IgD-negative memory B cell (primary cell): ENCODE results near the gene TMOD1. TPM values are rescaled to one million over a fixed set of nuclear protein-coding genes. Genes with fewer than 3 reads are reported as not detected.
"Not testable (repeated sequence)": the region's sequence is repeated elsewhere in the genome, so short reads cannot be mapped to it uniquely, and the experiment has no call there.

Experiments
- H3K27ac Mint-ChIP-seq, 3 donors: one replicate each; pipeline ENCODE4 v1.8.0; 2020 to 2022; ENCODE audit warnings: mild to moderate bottlenecking in 3 of 3, mixed read lengths in 3 of 3, moderate library complexity in 1 of 3
- H3K27me3 Mint-ChIP-seq: one replicate; pipeline ENCODE4 v1.8.0; 2021; ENCODE audit warnings: mixed read lengths
- H3K36me3 Mint-ChIP-seq: one replicate; pipeline ENCODE4 v1.8.0; 2020; ENCODE audit warnings: mild to moderate bottlenecking, mixed read lengths
- H3K4me1 Mint-ChIP-seq, 3 donors: one replicate each; pipeline ENCODE4 v1.8.0; 2020 to 2022; ENCODE audit warnings: mixed read lengths in 3 of 3, mild to moderate bottlenecking in 1 of 3
- H3K4me3 Mint-ChIP-seq, 4 donors: one replicate each; pipeline ENCODE4 v1.8.0; 2020 to 2022; ENCODE audit warnings: mild to moderate bottlenecking in 4 of 4, mixed read lengths in 4 of 4, moderate library complexity in 3 of 4
- H3K9me3 Mint-ChIP-seq, 3 donors: one replicate each; pipeline ENCODE4 v1.8.0; 2020 to 2021; ENCODE audit warnings: mixed read lengths in 3 of 3, mild to moderate bottlenecking in 1 of 3
- polyA plus RNA-seq: library from polyadenylated mRNA; unstranded; fragments of 300-500 nt; fragmentation: Illumina TruSeq; gene quantifications from one replicate; pipeline ENCODE4 v1.2.3, GENCODE V29; 2021

TMOD1 gene
- polyA plus RNA-seq, 1 donor from 2014 or later = 2.8 TPM

DNA sequence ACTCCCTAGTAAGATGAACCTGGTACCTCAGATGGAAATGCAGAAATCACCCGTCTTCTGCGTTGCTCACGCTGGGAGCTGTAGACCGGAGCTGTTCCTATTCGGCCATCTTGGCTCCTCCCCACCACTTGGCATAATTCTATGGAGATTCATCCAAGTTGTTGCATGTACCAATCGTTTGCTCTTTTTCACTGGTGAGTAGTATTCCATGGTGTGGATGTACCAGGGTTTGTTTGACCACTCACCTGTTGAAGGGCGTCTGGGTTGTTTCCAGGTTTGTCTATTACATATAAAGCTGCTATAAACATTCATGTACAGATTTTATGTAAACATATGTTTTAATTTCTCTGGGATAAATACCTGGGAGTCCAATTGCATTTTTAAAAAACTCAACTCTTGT is 85.4 kb downstream of the TMOD1 start:
- not testable (repeated sequence) for H3K4me1 Mint-ChIP-seq, H3K27ac Mint-ChIP-seq, H3K4me3 Mint-ChIP-seq, H3K36me3 Mint-ChIP-seq, H3K27me3 Mint-ChIP-seq
- H3K9me3 Mint-ChIP-seq = peaks cover 0 to 11% (median 0%) of the 10 kb centered on the region in 3 donors

- no peak overlapping the region for H3K27ac Mint-ChIP-seq
- H3K9me3 Mint-ChIP-seq = peaks cover 0 to 7% (median 0%) of the 10 kb centered on the region in 3 donors
Measured at GRCh38 chr9:97591535-97591934, 90.1 kb downstream of the TMOD1 start.

GRCh38 chr9:97592126-97592525 is 90.7 kb downstream of the TMOD1 start:
- Mint-ChIP-seq H3K4me3 (no peak overlapping the region), H3K27me3 (no peaks in the 10 kb centered on the region), H3K4me1 (peaks cover 0 to 3% (median 0%) of the 10 kb centered on the region in 3 donors), H3K36me3 (no peaks in the 10 kb centered on the region), H3K27ac (no peak overlapping the region), H3K9me3 (peaks cover 0 to 7% (median 0%) of the 10 kb centered on the region in 3 donors)

More at GRCh38 chr9:97591535-97591934, 90.1 kb downstream of the TMOD1 start:
- Mint-ChIP-seq H3K4me3 (peak overlapping the region in 1 of 4 donors; percentile 79), H3K4me1 (peaks cover 0 to 3% (median 0%) of the 10 kb centered on the region in 3 donors), H3K27me3 (no peaks in the 10 kb centered on the region), H3K36me3 (no peaks in the 10 kb centered on the region)

GRCh38 chr9:97593960-97594359 is 92.5 kb downstream of the TMOD1 start:
- H3K9me3 Mint-ChIP-seq = no peaks in the 10 kb centered on the region
- peaks cover 3% of the 10 kb centered on the region for H3K36me3 Mint-ChIP-seq
- no peak overlapping the region for H3K27ac Mint-ChIP-seq
- no peak overlapping the region for H3K4me3 Mint-ChIP-seq
- H3K4me1 Mint-ChIP-seq = peaks cover 4 to 9% (median 6%) of the 10 kb centered on the region in 3 donors
- no peaks in the 10 kb centered on the region for H3K27me3 Mint-ChIP-seq

GRCh38 chr9:97594381-97594921 is 93.0 kb downstream of the TMOD1 start:
- H3K27me3 Mint-ChIP-seq = no peaks in the 10 kb centered on the region

DNA sequence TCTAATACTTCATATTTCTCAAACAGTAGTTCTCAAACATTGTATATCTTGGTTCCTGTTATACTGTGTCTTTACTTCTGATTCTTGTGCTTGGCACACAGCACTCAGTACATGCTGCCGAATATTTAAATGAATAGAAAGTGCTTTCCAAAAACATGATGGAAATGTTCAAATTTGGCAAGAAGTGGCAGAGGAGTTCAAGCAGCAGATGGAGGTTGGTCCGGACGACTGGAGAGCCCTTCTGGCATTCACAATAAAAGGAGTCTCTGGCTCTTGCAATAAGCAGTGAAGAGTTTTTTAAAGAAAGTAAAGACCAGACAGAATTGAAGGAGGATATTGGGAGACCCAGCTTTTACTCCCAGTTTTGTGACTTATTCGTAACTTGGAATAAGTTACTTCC is 95.4 kb downstream of the TMOD1 start:
- H3K27ac Mint-ChIP-seq = no peak overlapping the region
- H3K36me3 Mint-ChIP-seq = peaks cover 3% of the 10 kb centered on the region
- H3K9me3 Mint-ChIP-seq = no peaks in the 10 kb centered on the region

More at GRCh38 chr9:97594381-97594921, 93.0 kb downstream of the TMOD1 start:
- Mint-ChIP-seq H3K27ac (no peak overlapping the region), H3K36me3 (peaks cover 3% of the 10 kb centered on the region), H3K4me3 (no peak overlapping the region), H3K9me3 (no peaks in the 10 kb centered on the region), H3K4me1 (peaks cover 4 to 9% (median 8%) of the 10 kb centered on the region in 3 donors)

DNA sequence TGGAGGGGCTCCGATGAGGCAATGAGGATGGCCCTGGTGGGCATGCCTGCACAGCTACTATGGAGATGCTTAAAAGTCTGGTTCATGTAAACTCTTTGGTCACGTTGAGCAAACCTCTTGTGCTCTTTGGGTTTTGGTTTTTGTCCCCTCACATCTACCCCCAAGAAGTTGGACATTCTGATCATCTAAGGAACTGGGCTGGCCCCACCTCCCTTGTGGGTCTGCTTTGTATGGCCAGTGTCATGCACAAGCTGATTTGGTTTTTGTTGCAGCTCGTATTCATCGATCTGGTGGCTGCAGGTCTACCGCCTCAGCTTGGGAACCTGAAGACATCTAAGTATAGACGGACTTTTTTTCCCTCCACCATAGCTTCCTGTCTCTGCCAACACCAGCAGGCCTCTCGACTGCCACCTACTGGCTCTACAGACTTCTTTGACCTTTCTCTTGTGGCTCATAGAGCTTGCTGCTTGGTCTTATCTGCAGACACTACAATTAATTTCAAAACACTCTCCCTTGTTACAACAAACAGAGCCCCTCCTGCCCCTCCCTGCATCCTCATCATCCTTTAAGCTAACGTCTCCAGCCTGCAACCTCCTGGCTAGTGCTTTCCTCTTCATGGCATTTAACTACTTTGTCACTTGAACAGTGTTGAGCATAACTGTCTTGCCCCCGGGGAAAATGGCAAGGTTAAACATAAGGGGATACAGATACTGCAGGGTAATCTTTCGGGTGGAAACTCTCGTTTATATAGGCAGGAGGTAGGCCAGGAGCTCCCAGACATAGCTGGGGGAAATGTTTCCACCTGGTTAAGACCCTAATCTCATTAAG is 97.2 kb downstream of the TMOD1 start:
- Mint-ChIP-seq H3K4me3 (peak overlapping the region in 2 of 4 donors; percentile 39 to 85), H3K36me3 (peaks cover 3% of the 10 kb centered on the region), H3K9me3 (no peaks in the 10 kb centered on the region), H3K4me1 (peaks cover 4 to 8% (median 8%) of the 10 kb centered on the region in 3 donors), H3K27me3 (no peaks in the 10 kb centered on the region), H3K27ac (peak overlapping the region in 2 of 3 donors; percentile 0 to 46)

More for the DNA sequence above, 95.4 kb downstream of the TMOD1 start:
- Mint-ChIP-seq H3K4me3 (no peak overlapping the region), H3K27me3 (no peaks in the 10 kb centered on the region), H3K4me1 (peaks cover 4 to 9% (median 8%) of the 10 kb centered on the region in 3 donors)

DNA sequence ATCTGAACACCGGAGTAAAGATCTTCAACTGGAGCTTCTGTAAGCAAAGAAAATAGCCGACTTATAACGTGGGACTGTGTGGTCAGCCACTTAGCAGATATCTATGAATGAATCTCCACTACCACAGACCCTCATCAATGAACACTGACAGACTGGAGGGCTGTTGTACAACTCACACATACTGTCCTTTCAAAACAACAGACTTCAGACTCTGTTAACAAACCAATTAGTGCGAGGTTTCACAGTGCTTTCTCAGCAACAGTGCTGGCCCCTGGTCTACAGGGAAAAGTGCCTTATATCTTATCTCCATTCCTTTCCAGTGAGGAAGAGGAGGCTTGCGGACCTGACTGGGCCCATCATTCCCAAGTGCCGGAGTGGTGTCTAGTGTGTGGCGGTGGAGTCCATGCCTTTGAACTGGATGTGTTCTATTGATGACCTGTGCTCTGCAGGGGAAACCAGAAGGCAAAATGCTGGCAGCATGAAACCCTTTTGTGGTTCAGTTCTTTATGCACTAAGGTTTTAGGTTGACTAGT is 97.9 kb downstream of the TMOD1 start:
- Mint-ChIP-seq H3K4me1 (peaks cover 4 to 8% (median 6%) of the 10 kb centered on the region in 3 donors), H3K27ac (no peak overlapping the region), H3K4me3 (no peak overlapping the region), H3K36me3 (peaks cover 3% of the 10 kb centered on the region), H3K9me3 (no peaks in the 10 kb centered on the region), H3K27me3 (no peaks in the 10 kb centered on the region)

GRCh38 chr9:97600531-97601227 is 99.2 kb downstream of the TMOD1 start:
- H3K27me3 Mint-ChIP-seq = no peaks in the 10 kb centered on the region
- no peak overlapping the region for H3K4me3 Mint-ChIP-seq
- no peak overlapping the region for H3K27ac Mint-ChIP-seq
- H3K4me1 Mint-ChIP-seq = peaks cover 4 to 8% (median 6%) of the 10 kb centered on the region in 3 donors
- H3K36me3 Mint-ChIP-seq = peaks cover 3% of the 10 kb centered on the region
- H3K9me3 Mint-ChIP-seq = no peaks in the 10 kb centered on the region

DNA sequence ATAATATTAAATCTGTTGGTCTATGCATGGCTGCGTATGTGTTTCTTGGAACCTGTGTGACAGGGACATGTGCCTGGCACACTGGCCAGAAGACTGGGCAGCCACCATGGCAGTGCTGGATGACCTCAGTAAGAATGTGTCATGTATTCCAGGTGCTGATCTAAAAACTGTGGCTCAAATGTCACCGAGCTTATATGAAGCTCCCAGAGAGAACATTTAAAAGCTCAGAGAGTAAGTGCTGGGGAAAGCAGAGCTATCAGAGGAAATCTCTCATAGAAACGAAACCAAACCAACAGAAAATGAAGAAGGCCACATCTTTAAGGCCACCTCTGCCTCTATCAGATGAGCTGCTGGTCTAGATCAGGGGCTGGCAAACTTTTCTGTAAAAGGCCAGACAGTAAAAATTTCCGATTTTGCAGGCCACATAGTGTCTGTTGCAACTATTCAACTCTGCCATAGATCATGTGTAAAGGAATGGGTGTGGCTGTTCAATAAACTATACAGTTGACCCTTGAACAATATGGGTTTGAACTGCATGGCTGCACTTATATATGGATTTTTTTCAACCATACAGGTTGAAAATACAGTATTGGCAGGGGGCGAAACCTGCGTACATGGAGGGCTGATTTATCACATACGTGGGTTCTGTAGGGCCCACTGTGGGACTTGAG is 99.9 kb downstream of the TMOD1 start:
- Mint-ChIP-seq H3K4me1 (peaks cover 4 to 8% (median 6%) of the 10 kb centered on the region in 3 donors), H3K27ac (no peak overlapping the region), H3K27me3 (no peaks in the 10 kb centered on the region), H3K9me3 (no peaks in the 10 kb centered on the region), H3K36me3 (peaks cover 3% of the 10 kb centered on the region), H3K4me3 (no peak overlapping the region)

GRCh38 chr9:97602430-97602829 is 101.0 kb downstream of the TMOD1 start:
- no peaks in the 10 kb centered on the region for H3K9me3 Mint-ChIP-seq
- peaks cover 4 to 8% (median 6%) of the 10 kb centered on the region in 3 donors for H3K4me1 Mint-ChIP-seq
- no peak overlapping the region for H3K27ac Mint-ChIP-seq
- peaks cover 4% of the 10 kb centered on the region for H3K36me3 Mint-ChIP-seq
- no peak overlapping the region for H3K4me3 Mint-ChIP-seq
- no peaks in the 10 kb centered on the region for H3K27me3 Mint-ChIP-seq

DNA sequence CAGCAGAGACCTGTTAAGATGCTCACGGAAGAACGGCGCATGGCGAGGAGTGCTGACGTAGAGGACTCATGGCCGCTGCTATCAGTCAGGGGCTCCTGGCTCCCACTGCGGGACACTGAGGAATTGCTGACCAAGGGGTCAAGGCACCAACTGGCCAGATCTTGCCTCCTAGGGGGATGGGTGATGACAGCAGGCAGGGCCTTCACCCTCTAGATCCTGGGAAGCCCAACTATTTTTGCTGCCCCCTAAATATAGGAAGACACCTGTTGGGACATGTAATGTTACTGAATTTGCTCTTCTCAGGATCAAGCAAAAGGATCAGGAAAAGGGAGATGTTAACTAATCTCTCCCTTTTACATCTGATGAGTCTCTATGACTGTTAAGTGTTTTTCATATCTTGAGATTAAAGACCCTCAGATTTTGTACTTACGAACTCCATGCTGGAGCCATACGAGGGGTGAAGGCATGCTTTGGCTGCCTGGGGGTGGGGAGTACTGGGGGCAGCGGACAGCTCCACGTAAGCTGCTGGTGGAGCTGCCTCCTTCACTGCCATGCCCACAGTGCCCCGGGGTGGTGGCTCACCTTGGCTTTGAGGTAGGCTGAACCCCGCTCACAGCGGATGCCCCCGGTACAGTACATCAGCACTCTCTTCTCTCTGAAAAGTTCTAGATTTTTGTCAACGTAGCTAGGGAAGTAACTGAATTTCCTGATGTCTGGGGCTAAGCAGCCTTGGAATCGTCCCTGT is 103.6 kb downstream of the TMOD1 start:
- Mint-ChIP-seq H3K4me3 (no peak overlapping the region), H3K36me3 (peaks cover 3% of the 10 kb centered on the region), H3K27ac (peak overlapping the region in 1 of 3 donors; percentile 69), H3K9me3 (no peaks in the 10 kb centered on the region), H3K27me3 (no peaks in the 10 kb centered on the region), H3K4me1 (no peaks in the 10 kb centered on the region)

DNA sequence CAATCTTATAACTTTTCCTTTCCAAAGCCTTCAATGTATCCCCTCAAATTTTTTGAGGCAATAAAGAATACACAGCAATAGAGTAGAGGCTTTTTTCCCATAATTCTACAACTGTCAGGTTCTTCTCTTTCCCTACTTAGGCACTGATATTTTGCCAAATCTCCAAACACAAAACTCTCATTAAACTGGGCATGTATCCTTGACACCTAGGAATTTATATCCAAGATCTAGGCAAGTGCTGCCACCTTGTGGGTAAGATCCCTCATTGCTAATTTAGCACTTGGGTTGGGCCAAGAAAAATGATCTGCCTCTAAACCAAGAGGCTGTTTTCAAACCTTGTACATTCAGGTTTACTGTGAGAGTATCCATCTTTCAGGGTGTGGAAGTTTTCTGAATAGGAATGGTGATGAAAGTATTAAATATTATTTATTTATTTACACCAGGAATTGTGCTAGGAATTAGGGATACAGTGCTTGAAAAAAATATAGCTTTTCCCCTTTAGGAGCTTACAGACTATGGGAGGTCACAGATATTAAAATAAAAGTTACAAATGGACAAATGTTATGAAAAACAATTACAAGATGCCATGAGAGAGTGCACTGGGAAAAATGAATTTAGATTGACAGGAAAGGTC is 114.1 kb downstream of the TMOD1 start:
- H3K4me3 Mint-ChIP-seq = no peak overlapping the region

More for the DNA sequence above, 114.1 kb downstream of the TMOD1 start:
- peak overlapping the region in 1 of 3 donors; percentile 6 for H3K27ac Mint-ChIP-seq
- no peaks in the 10 kb centered on the region for H3K9me3 Mint-ChIP-seq
- H3K4me1 Mint-ChIP-seq = peaks cover 7 to 10% (median 8%) of the 10 kb centered on the region in 3 donors
- H3K36me3 Mint-ChIP-seq = peaks cover 2% of the 10 kb centered on the region
- no peaks in the 10 kb centered on the region for H3K27me3 Mint-ChIP-seq
